Measurements from ENCODE around the gene C1QL2. TPM values are rescaled to one million over a fixed set of nuclear protein-coding genes. Genes with fewer than 3 reads are reported as not detected.

Gene C1QL2
- polyA plus RNA-seq, 5 donors, result 0.09 to 0.10 TPM; not detected in 3

- no peak for DNase-seq
These were observed 21.4 kb upstream of the C1QL2 start for GRCh38 chr2:119179991-119180390.

DNA sequence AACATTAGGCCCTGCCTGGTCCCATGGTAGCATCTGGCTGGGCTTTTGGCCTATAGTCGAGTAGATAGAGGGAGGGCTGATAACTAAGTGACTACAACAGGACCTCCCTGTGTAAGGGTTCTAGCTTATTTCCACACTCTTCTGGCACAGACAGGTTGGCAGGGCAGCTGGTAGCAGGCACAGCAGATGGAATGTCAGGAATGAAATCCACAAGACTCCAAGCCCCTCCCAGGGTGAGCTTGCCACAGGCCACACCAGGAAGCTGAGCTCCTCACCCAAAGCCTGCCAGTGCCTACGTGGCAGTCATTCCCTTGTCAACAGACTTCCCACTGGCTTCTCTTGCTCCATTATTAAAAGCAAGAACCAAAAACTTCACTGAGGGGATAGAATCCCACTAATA lies 20.7 kb upstream of the C1QL2 start:
- no peak for DNase-seq

DNA sequence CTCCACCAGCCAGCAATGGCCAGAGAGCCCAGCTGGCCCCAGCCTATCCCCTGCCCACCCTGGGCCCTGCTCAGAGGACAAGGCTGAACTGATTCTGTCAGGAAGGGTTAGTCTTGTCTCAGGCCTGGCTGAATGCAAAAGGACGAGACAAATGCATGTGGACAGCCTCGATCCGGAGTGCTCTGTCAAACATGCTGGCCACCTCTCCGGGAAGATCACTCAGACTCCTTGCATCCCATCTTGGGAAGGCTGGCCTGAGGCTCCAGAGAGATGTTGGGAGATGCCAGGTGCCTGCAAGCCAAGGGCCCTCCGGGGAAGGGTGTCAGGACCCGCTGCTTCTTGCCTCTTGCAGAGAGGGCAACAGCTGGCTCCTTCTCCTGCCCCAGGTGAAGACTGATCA lies 20.2 kb upstream of the C1QL2 start:
- no peak for DNase-seq

GRCh38 chr2:119177838-119178190 lies 19.3 kb upstream of the C1QL2 start:
- DNase-seq, result no peak

DNA sequence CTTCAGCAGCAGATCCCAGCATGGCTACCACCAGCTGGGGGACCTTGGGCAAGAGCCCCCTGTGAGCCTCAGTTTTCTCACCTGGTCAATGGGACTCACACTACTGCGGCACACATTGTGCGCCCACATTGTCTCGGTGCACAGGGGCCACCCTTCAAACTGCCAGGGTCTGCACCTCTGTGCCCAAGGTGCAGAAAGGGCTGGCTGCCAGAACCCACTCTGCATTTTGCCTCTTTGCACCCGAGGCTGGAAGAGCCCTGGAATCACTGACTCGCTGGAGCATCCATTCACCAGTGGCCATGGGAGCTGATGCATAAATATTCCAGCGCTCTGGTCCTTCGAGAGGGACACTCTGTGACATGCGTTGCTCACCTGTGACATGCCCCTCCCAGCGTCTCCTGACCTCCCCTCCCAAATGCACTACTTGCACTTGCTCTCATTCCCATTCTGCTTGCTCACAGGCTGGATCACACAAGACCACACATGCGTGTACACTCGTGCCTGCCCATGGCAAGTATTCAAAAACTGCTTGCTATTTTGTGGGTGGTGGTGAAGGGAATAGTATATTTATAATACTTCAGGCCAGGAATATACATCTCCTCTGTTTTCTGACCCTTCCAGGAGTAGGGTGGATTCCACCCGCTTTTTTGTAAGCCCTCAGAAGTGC lies 18.8 kb upstream of the C1QL2 start:
- DNase-seq, result no peak

GRCh38 chr2:119175517-119175916 lies 17.0 kb upstream of the C1QL2 start:
- no peak for DNase-seq

GRCh38 chr2:119174993-119175347 lies 16.4 kb upstream of the C1QL2 start:
- DNase-seq, result no peak

DNA sequence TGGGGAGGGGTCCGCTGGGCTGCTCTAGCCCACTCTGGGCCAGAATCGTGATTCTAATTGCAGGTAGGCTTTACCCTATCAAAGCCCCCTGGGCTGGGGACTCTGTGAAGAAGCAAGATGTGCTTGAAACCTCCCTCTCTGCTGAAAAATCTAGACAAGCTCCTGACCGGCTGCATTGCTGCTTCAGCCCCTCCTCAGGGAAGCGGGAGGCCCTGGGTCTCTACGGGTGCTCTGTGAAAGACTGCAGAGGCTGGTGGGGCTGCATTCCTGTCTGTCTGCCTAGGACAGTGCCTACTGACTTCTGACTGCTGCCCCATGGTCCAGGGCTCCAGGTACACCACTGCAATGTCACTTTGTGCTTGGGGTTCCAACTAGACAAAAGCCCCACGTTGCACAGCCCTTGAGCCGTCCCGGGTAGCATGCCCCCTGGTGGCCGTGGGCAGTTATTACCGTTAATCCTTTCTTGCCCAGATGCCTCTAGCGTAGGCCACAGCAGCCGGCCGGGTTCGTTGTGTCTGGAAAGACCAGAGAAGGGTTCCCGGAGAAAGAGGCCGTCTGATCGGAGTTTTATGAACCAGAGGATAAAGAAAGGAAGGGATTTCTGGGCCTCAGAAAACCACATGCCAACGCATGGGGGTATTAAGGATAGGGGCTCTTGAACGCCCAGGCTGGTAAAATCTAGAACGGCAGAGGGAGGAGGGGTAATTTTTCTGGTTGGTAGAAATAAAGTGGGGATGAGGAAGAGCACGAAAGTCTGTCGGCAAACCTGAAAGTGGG lies 15.9 kb upstream of the C1QL2 start:
- no peak for DNase-seq

- no peak for DNase-seq
These were observed 15.1 kb upstream of the C1QL2 start for GRCh38 chr2:119173556-119174060.

DNA sequence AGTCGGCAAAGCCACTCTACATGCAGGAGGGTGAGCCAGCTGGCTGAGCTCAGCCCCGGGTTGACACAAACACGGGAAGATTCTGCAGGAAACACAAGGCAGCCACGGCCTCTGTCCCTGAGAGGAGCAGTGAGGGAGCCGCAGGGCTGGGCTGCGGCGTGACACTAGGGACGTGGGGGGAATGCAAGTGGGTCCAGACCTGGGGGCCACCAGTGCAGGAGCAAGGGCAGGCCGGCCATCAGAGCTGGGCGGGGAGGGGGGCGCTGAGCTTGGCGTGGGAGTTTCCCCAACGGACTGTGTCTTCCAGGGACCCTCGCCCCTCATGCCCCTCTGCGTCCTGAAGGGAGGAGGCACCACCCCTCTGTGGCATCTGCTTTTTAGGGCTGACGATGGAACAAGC lies 12.0 kb upstream of the C1QL2 start:
- DNase-seq, result no peak

GRCh38 chr2:119169717-119170116 lies 11.2 kb upstream of the C1QL2 start:
- DNase-seq, result no peak

DNA sequence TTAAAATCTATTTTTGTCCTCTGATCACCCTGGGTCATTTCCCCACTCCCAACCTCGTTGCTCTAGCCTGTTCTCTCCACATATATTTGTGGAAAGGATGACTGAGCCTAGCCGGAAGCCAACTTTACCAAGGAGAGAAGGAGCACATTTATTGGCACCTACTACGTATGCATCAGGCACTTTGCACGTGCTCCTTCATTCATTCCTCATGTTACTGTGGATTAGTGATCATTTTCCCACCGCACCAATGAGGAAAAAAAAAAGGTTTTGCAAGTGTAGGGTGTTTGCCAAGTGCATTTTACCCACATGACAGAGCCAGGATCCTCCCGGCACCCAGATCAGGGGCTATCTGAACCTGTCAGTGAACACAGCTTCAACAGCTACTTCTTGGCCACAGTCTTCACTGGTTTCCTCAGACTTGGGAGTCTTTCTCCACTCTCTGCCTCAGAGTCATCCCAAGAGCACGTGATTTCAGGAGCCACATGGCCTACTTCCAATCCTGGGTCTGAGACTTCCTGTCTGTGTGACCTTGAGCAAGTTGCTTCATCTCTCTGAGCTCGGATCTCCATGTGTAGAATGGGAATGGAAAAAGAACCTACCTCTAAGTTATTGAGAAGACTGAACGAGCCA lies 1.9 kb upstream of the C1QL2 start:
- no peak for DNase-seq

- no peak for DNase-seq
These were observed 570 bp downstream of the C1QL2 start for GRCh38 chr2:119157850-119158511.

- DNase-seq, result no peak
These were observed 1.4 kb downstream of the C1QL2 start for GRCh38 chr2:119156891-119157773.

GRCh38 chr2:119156105-119156890 lies 2.3 kb downstream of the C1QL2 start:
- DNase-seq, result no peak

- no peak for DNase-seq
These were observed 2.9 kb downstream of the C1QL2 start for GRCh38 chr2:119155633-119156032.

GRCh38 chr2:119154076-119154475 lies 4.5 kb downstream of the C1QL2 start:
- DNase-seq, result no peak

- DNase-seq, result no peak
These were observed 8.9 kb downstream of the C1QL2 start for GRCh38 chr2:119149611-119150010.

DNA sequence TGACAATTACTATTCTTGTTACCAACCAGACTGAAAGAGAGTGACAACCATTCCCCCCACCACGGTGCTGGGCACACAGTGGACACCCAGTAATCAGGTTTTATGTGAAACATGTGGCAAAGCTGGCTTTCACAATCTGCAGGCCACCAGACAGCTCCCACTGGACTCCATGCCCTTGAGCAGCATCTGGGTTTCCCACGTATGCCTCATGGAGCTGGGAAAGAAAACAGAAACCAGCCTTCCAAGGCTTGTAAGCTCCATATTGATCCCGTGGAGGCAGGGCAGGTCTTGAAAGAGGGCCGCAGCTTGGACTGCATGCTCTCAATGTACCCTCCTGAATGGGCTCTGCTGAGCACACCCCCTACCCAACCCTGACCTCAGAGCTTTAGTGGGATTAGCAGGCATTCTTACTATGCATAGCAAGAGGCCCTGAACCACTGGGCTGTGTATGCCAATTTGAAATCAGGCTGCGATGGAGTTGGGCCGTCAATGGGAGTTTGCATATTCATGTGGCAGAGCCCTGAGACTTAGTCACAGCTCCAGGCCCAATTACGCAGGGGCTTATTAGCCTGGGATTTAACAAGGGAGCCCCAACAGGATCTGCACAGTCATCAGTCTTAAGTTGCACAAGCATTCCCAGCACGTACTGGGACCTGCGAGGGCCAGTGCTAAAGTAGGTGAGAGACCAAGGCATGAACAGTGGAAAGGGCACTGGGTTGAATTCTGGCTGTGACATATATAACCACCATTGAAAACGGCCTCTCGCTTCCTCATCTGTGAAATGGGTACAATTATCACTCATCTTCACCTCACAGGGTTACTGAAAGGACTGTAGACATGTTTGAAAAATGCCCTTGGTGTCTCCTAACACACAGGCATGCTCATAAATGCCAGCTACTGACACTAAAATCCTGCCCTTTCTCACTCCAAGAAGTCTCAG lies 10.5 kb downstream of the C1QL2 start:
- no peak for DNase-seq

Measured in right lung (tissue), 5 donors.